PC-9 (cell line): ENCODE measurements around the gene MRPL1. TPM values are rescaled to one million over a fixed set of nuclear protein-coding genes. Genes with fewer than 3 reads are reported as not detected.

ENCODE experiments used
- BruUV-seq: library from RNA; stranded (reverse); fragments of 400-500 nt; replicated peaks from 2 replicates; lab custom pipeline; 2021; lab: Mats Ljungman, UMichigan
- CTCF ChIA-PET: fragments of 300-600 bp; sonication (Branson Sonifier 250); formaldehyde crosslinking; loops from one replicate; lab custom pipeline; 2022; ENCODE audit warnings: antibody characterized with exemption; lab: Charles Lee
- POLR2A ChIA-PET: fragments of 300-600 bp; sonication (Branson Sonifier 250); formaldehyde crosslinking; loops from one replicate; lab custom pipeline; 2022; ENCODE audit warnings: antibody characterized with exemption; ENCODE audit not compliant: unreplicated experiment; lab: Charles Lee
- DNase-seq, 2 experiments: peaks; one replicate each; pipeline versions ENCODE4 v3.0.0 to v3.0.0-alpha.2; 2015 to 2022; ENCODE audit warnings: mixed read lengths in 1 of 2
- H2AFZ ChIP-seq: fragments of 200-600 bp; sonication (generic); 2 replicates; pipeline ENCODE4 v1.8.1; 2017; ENCODE audit warnings: antibody characterized with exemption
- H3F3A ChIP-seq: fragments of 200-600 bp; sonication (generic); 2 replicates; pipeline ENCODE4 v1.8.1; 2017; ENCODE audit warnings: antibody characterized with exemption, mild to moderate bottlenecking, low read depth; ENCODE audit not compliant: insufficient read depth
- H3K27ac ChIP-seq: fragments of 200-600 bp; sonication (generic); 2 replicates; pipeline ENCODE4 v1.6.1; 2016; ENCODE audit warnings: mixed run types
- H3K27me3 ChIP-seq: fragments of 200-600 bp; sonication (generic); 2 replicates; pipeline ENCODE4 v1.6.1; 2016; ENCODE audit warnings: low read depth, mixed run types; ENCODE audit not compliant: insufficient read depth
- H3K36me3 ChIP-seq: fragments of 200-600 bp; sonication (generic); 2 replicates; pipeline ENCODE4 v1.6.1; 2016; ENCODE audit warnings: low read depth, mixed run types
- H3K4me1 ChIP-seq: fragments of 200-600 bp; sonication (generic); replicated peaks from 2 replicates; pipeline ENCODE4 v1.6.1; 2016; ENCODE audit warnings: mixed run types; ENCODE audit not compliant: insufficient read depth
- H3K4me2 ChIP-seq: fragments of 200-600 bp; sonication (generic); 2 replicates; pipeline ENCODE4 v1.6.1; 2017; ENCODE audit warnings: mixed run types
- H3K4me3 ChIP-seq: fragments of 200-600 bp; sonication (generic); 2 replicates; pipeline ENCODE4 v1.6.1; 2016; ENCODE audit warnings: mixed run types
- H3K79me2 ChIP-seq: fragments of 200-600 bp; sonication (generic); 2 replicates; pipeline ENCODE4 v1.6.1; 2017; ENCODE audit warnings: low read depth, mixed run types
- H3K9me2 ChIP-seq: fragments of 200-600 bp; sonication (generic); 2 replicates; pipeline ENCODE4 v1.8.1; 2017; ENCODE audit warnings: mild to moderate bottlenecking; ENCODE audit not compliant: insufficient read depth
- H3K9me3 ChIP-seq: fragments of 200-600 bp; sonication (generic); 2 replicates; pipeline ENCODE4 v1.8.1; 2016; ENCODE audit warnings: low read depth; ENCODE audit not compliant: insufficient read depth
- H4K20me1 ChIP-seq: fragments of 200-600 bp; sonication (generic); 2 replicates; pipeline ENCODE4 v1.8.1; 2017; ENCODE audit not compliant: insufficient read depth
- CTCF ChIP-seq: fragments of 200-600 bp; sonication (generic); conservative IDR thresholded peaks from 2 replicates; pipeline ENCODE4 v1.6.1; 2017; ENCODE audit warnings: mixed run types, antibody characterized with exemption, mild to moderate bottlenecking, moderate library complexity
- EZH2 ChIP-seq: fragments of 200-600 bp; sonication (generic); IDR thresholded peaks from 2 replicates; pipeline ENCODE4 v1.8.0; 2017; ENCODE audit warnings: antibody characterized with exemption, low read depth
- intact Hi-C: fragments of 100-400 bp; cut with micrococcal nuclease; formaldehyde crosslinking; loops from one replicate; pipeline ENCODE4 v1.10.0; 2022; ENCODE audit not compliant: unreplicated experiment
- total RNA-seq: library from RNA; stranded (reverse); gene quantifications from 2 replicates; pipeline ENCODE4 v1.2.3, GENCODE V29; 2021

MRPL1 gene
- total RNA-seq, 1 experiment from 2014 or later = 20.3 TPM

- Histone ChIP-seq H2AFZ (no peak overlapping the region), H3K36me3 (no peaks in the 10 kb centered on the region), H3F3A (no peaks in the 10 kb centered on the region), H3K9me2 (no peaks in the 10 kb centered on the region), H3K4me2 (no peak overlapping the region), H3K79me2 (no peaks in the 10 kb centered on the region), H3K27me3 (no peaks in the 10 kb centered on the region), H4K20me1 (no peaks in the 10 kb centered on the region), H3K27ac (no peak overlapping the region), H3K9me3 (no peaks in the 10 kb centered on the region), H3K4me1 (no peaks in the 10 kb centered on the region), H3K4me3 (no peak overlapping the region)
- intact Hi-C loops = no loop called here
- ChIA-PET POLR2A (no interaction called here), CTCF (no interaction called here)
- DNase-seq = no peak
- TF ChIP-seq CTCF = no peak
- TF ChIP-seq EZH2 = no peak
- BruUV-seq = no TSS peak
Measured at GRCh38 chr4:77989968-77990367, 127.3 kb downstream of the MRPL1 start.

GRCh38 chr4:77990456-77990855 is 127.8 kb downstream of the MRPL1 start:
- H3K36me3 ChIP-seq = no peaks in the 10 kb centered on the region
- H4K20me1 ChIP-seq = no peaks in the 10 kb centered on the region
- H3K79me2 ChIP-seq = no peaks in the 10 kb centered on the region
- no TSS peak for BruUV-seq
- DNase-seq = no peak
- H3K4me3 ChIP-seq = no peak overlapping the region
- POLR2A ChIA-PET = no interaction called here
- H3K27ac ChIP-seq = no peak overlapping the region
- no peaks in the 10 kb centered on the region for H3K27me3 ChIP-seq
- H3K9me2 ChIP-seq = no peaks in the 10 kb centered on the region
- TF ChIP-seq CTCF (no peak), EZH2 (no peak)
- H3K9me3 ChIP-seq = no peaks in the 10 kb centered on the region
- H2AFZ ChIP-seq = no peak overlapping the region
- no peaks in the 10 kb centered on the region for H3K4me1 ChIP-seq
- intact Hi-C loops = no loop called here
- CTCF ChIA-PET = no interaction called here
- no peaks in the 10 kb centered on the region for H3F3A ChIP-seq
- no peak overlapping the region for H3K4me2 ChIP-seq

- POLR2A ChIA-PET = no interaction called here
- TF ChIP-seq CTCF (no peak), EZH2 (no peak)
Measured at GRCh38 chr4:77990904-77991358, 128.3 kb downstream of the MRPL1 start.

More at GRCh38 chr4:77990904-77991358, 128.3 kb downstream of the MRPL1 start:
- Histone ChIP-seq H3F3A (no peaks in the 10 kb centered on the region), H3K79me2 (no peaks in the 10 kb centered on the region), H4K20me1 (no peaks in the 10 kb centered on the region), H3K9me3 (no peaks in the 10 kb centered on the region), H3K27me3 (no peaks in the 10 kb centered on the region), H3K4me2 (no peak overlapping the region), H3K36me3 (no peaks in the 10 kb centered on the region), H3K27ac (no peak overlapping the region), H3K4me1 (no peaks in the 10 kb centered on the region), H3K4me3 (no peak overlapping the region), H3K9me2 (no peaks in the 10 kb centered on the region), H2AFZ (no peak overlapping the region)
- intact Hi-C loops = no loop called here
- CTCF ChIA-PET = no interaction called here
- BruUV-seq = no TSS peak
- DNase-seq = no peak
